Measurements from ENCODE around the gene MRPL2.
A peak's percentile ranks its signal among the peaks of the same experiment; 100 is the strongest.

The MRPL2 gene

DNA sequence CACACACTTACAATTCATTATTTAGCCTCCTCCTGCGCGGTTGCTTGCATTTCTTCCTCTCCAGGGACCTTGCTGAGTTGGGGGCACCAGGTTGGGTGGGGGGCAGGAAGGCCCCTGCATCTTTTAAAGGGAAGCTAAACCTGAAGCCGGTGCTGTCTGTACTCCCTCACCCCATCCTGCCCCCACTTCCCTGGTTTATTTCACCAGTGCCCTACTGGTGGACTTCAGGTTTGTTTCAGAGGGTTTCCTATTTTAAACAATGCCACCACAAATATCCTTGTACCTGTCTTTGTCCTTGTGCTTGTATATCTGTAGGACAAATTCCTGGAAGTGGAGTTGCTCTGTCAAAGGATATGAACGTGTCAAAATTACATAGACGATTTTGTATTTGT lies 37.9 kb upstream of the MRPL2 start:
- TF ChIP-seq, protein P1, sequence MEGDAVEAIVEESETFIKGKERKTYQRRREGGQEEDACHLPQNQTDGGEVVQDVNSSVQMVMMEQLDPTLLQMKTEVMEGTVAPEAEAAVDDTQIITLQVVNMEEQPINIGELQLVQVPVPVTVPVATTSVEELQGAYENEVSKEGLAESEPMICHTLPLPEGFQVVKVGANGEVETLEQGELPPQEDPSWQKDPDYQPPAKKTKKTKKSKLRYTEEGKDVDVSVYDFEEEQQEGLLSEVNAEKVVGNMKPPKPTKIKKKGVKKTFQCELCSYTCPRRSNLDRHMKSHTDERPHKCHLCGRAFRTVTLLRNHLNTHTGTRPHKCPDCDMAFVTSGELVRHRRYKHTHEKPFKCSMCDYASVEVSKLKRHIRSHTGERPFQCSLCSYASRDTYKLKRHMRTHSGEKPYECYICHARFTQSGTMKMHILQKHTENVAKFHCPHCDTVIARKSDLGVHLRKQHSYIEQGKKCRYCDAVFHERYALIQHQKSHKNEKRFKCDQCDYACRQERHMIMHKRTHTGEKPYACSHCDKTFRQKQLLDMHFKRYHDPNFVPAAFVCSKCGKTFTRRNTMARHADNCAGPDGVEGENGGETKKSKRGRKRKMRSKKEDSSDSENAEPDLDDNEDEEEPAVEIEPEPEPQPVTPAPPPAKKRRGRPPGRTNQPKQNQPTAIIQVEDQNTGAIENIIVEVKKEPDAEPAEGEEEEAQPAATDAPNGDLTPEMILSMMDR (IDR thresholded peaks at IDR 0.05; ENCODE audit: low read depth, low read length, missing control alignments), result no peak
- no peak overlapping the region for H3K4me3 ChIP-seq (replicated peaks; ENCODE audit: low read depth, low read length)
- DNase-seq (ENCODE audit: extremely low read depth, low read depth), result no peak

- no peak for DNase-seq (ENCODE audit: extremely low read depth, low read depth)
- peak overlapping the region; percentile 2; the same call in 1 of the 2 replicates for H3K4me3 ChIP-seq (replicated peaks; ENCODE audit: low read depth, low read length)
- TF ChIP-seq, protein P1 (IDR thresholded peaks at IDR 0.05; ENCODE audit: low read depth, low read length, missing control alignments), result no peak
These were observed 37.3 kb upstream of the MRPL2 start for GRCh38 chr6:43096451-43097097.

DNA sequence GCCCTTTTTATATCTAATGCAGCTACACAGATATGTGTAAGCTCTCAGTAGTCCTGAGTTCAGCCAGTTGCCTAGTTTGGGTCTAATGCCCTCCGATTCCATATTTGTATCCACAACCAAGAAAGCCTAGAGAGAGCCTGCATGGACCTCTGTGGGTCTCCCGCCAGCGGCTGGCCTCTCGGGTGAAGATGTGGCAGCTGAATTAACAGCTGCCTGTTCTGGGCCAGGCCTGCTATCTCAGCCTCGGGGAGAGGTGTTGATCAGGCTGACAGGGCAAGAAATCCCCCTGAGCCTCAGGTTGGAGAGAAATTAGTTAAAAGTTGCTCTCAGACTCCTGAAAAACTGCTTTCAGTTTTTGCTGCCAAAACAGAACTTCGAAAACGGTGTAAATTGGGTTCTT lies 36.7 kb upstream of the MRPL2 start:
- peak overlapping the region; percentile 2; the same call in 1 of the 2 replicates for H3K4me3 ChIP-seq (replicated peaks; ENCODE audit: low read depth, low read length)
- DNase-seq (ENCODE audit: extremely low read depth, low read depth), result no peak
- TF ChIP-seq, protein P1 (IDR thresholded peaks at IDR 0.05; ENCODE audit: low read depth, low read length, missing control alignments), result no peak

DNA sequence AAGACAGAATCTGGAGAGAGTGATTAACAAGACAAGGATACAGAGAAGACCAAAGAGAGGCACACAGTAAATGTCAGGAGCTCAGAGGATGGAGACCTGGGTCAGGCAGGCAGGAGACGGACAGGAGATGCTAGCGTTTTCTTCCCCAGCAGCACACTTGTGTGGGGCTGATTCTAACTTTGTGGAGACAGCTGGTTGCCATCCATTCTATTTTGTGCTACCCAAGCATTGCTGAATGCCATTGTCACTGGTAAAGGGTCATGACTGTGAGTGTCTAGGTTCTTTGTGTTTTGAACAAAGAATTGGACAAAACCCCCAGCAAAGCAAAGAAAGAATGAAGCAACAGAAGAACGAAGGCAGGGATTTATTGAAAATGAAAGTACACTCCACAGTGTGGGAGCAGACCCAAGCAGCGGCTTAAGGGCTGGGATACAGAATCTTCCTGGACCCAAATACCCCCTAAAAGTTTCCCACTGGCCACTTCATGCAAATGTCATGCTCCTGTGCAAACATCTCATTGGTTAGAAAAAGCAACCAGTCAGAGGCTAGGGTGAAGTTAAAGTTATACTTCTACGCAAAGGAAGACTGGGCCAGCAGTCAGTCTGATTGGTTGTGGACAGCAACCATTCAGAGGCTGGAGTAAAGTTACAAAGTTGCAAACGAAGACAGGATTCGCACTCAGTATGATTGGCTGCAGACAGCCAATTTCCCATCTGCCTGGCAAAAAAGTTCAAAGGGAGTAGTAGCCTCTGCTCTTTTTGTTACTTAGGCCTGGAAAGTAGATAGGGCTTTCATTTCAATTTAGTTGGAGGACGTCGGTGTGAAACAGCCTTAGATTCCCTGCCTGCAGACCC lies 34.4 kb upstream of the MRPL2 start:
- TF ChIP-seq, protein P1 (IDR thresholded peaks at IDR 0.05; ENCODE audit: low read depth, low read length, missing control alignments), result no peak
- peak; percentile 61 for DNase-seq (ENCODE audit: extremely low read depth, low read depth)
- H3K4me3 ChIP-seq (replicated peaks; ENCODE audit: low read depth, low read length), result peak overlapping the region; percentile 26

DNA sequence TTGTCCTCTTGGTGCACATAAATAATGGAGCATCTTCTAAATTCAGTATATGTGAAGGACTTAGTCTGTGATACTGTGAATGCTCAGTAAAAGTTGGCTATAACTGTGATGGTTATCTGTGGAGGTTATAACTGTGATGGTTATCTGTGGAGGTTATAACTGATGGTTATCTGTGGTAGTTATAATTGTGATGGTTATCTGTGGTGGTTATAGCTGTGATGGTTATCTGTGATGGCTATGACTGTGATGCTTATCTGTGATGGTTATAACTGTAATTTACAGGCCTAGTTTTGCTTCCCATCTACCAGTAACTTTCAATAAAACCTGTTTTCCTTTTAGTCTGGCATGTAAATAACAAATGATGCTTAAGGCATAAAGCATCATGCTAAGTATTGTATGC lies 33.4 kb upstream of the MRPL2 start:
- TF ChIP-seq, protein P1 (IDR thresholded peaks at IDR 0.05; ENCODE audit: low read depth, low read length, missing control alignments), result no peak
- no peak overlapping the region for H3K4me3 ChIP-seq (replicated peaks; ENCODE audit: low read depth, low read length)
- DNase-seq (ENCODE audit: extremely low read depth, low read depth), result no peak

GRCh38 chr6:43091436-43091991 lies 32.3 kb upstream of the MRPL2 start:
- H3K4me3 ChIP-seq (replicated peaks; ENCODE audit: low read depth, low read length), result no peak overlapping the region
- no peak for DNase-seq (ENCODE audit: extremely low read depth, low read depth)
- TF ChIP-seq, protein P1 (IDR thresholded peaks at IDR 0.05; ENCODE audit: low read depth, low read length, missing control alignments), result no peak

Measured in HFF-Myc (cell line).